ENCODE results near the gene VTI1A.
A peak's percentile ranks its signal among the peaks of the same experiment; 100 is the strongest.

The VTI1A gene

DNA sequence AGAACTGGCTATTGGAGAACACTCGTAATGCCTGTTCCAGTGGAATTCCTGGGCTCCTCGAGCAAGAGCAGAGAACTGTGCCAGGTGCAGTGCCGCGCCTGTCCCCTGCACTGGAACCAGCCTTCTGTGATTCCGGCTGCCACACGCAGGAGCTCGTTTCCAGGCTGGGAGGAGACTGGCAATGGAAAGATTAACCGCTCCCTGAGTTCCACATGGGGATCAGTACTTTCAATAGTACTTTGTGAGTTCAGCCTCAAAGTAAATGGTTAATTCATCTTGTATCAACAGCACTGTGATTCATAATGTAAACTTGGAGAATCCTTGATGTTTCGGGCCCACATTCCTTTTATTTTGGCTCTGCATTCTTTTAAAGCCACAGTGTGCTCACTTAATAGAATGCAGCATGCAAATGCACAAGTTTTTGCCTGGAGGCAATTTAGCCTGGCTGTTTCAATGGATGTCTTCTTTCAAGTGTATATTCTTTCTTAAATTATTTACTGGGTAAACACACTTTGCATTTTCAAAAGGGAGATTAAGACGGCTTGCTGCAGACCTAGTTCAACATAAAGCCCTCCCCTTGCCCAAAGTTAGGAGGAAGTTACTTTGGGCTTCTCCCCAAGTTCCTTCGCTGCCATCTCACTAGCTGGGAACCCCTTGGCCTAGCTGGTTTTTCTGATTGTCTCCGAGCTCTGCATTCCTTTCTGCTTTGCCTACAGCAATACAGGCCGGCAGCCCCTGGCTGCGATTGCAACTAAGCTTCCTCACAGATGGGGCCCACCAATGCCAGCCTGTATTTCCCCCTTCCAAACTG is 364.9 kb downstream of the VTI1A start:
- DNase-seq (ENCODE audit: low spot score): peak; percentile 94

DNA sequence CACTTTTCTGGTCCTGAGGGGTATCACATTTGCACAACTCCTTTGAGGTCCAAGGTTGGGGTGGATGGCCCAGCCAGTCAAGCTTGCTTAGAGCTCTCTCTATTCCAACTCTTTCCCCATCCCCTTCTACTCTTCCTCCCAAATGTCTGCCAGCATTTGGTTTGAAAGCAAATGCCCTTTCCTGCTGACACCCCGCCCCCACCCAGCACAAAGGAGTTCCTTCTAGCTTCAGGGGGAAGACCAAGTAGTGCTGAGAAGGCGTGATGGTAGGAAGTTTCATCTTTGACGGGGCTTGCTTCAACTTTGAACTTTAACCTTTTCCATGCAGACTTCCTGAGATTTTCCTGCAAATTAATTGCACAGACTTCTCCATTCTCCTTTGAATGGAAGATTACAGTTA is 365.6 kb downstream of the VTI1A start:
- no peak for DNase-seq (ENCODE audit: low spot score)

DNA sequence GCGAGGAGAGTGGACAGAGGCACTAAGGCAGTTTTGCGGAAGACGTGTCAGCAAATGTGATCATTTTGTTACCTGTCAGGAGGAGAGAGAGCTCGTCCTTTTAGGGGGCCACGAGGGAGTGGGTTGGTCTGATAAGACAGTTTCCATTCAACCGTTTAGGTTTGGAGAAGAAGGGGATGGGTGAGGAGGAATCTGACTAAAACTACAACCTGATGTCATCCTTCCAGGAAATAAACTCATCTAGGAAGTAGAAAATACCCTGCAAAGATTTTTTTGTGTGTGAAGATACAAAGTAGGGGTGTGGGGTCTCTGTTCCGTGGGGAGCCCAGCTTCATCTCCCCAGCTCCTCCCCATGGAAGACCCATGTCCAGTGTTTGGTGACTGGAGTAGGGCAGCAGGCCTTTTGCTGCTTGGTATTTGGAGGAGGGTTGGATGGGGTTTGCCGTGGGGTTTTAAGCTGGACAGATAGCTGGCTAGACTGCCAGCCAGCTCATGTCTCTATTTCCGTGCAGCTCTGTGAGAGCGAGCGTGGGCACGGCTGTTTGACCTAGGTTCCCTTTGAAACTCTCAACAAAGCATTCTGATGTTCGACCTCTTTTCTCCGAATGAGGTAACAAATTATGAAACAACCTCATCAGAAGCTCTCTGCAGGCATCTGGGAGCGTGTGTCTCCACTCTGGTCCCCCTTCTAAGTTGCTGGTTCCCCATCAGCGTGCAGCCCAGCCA is 367.0 kb downstream of the VTI1A start:
- DNase-seq (ENCODE audit: low spot score): no peak

DNA sequence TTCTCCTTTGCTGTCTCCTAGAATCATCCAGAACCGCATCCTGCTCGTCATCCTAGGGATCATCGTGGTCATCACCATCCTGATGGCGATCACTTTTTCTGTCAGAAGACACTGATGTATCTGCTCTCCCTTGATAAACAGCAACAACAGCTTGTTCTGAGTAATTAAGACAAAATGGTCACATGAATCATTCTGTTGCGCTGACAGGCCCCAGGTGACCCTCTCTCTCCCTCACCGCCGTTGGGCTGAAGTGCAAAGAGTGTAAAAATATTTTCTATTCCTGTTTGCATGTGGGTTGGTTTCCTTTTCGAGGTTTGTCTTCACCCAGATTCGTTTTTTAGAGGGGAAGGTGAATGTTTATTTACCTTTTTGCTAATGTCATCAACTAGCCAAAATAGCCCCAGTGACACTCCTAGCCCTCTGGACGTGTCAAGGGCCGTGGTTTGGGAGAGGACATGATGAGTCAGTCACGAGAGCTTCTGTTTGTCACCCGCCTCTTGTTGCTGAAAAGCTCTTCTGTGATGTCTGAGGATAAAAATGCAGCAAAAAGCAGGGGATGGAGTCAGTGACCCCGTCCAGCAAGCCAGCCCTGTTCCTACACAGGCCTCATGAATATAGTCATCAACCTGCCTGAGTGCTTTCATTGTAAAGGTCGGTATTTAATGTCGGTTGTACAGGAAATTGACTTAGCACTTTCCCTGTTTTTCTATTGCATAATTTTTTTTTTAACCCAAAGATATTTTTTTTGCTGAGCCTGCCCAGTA is 368.4 kb downstream of the VTI1A start:
- peak; percentile 76 for DNase-seq (ENCODE audit: low spot score)

DNA sequence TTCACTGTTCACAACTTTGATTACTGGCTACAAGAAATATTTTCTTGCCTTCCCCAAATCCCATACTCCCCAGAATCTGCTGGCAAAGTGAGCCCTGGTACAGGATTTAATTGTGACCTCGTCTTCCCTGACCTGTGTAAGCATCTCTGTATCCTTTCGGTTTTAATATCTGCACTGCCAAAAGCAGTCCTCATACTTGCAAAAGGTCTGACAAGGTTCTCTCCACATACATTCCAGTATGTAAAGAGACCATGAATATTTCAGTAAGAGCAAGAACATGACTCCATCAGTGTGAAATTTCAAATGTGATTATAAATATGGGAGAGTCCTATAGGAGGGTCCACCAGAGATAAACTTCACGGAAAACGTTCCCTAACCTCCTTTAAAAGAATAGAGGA is 369.0 kb downstream of the VTI1A start:
- DNase-seq (ENCODE audit: low spot score): no peak

DNA sequence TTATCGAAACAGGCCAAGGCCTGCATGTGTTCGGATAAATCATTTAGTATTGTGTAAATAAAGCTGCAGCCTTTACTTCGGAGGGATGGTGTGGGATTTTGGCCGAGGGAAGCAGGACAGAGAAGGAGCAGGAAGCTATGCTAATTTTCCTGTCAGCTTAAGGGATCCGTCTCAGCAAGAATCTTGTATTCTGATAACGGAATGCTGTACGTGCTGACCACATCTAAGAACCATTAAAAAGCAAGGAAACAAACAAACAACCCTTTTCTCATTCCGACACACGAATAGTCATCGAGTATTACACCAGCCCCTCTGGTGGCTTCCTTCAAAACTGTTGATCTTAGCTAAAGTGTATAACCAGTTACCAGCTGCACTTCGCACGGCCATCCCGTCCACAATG is 369.9 kb downstream of the VTI1A start:
- no peak for DNase-seq (ENCODE audit: low spot score)

DNA sequence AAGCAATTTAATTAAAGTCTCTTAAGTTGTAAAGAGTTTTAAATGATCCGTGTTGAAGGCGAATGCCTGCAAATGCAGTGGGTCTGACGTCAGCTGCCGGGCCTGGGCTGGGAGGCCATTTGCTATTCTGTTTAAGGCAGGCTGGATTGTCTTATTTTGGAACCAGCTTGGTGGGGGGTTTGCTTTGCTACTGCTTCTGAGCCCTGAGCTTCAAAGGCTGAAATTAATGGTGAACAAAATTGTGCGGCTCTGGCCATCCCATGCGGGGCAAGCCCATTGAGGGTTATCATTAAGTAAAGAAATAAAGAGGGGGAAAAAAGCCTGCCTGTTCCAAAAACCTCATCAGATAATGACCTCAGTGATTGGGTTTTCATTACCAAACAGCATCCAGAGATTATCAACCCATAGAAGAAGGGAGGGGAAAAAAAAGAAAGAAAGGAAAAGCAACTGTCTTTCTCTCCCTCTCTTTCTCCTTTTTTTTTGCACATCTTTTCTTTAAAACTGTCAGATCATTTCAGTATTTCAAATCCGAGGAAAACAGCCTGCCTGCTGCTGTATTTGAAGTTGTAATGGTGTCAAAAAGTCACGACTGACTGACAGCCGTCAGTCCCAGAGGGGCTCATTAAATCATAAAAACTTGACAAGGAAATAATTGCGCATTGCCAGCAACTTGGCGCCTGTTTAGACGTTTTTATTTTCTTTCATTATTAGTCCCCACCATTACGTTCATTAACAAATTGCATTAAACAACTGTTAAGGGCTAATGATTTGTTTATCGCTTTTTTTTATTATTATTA is 371.2 kb downstream of the VTI1A start:
- DNase-seq (ENCODE audit: low spot score): no peak

DNA sequence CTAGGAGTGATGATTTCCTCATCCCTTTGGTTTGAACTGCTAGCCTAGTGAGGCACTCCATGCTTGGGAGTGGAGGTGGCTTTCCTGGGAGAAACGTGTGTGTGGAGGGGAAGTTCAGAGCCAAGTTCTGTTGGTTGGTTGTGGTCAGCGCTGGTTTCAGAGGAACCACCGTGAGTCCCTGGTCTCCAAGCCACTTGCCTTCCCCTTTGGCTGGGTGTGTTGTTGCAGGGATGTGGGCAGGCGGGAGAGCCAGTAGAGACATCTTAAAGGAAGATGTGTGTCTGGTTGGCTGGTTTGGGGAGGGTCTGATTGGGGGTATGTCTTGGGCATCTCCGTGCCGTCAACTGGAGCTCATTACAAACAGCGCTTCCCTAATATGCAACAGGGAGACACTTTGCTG is 372.2 kb downstream of the VTI1A start:
- DNase-seq (ENCODE audit: low spot score): no peak

DNA sequence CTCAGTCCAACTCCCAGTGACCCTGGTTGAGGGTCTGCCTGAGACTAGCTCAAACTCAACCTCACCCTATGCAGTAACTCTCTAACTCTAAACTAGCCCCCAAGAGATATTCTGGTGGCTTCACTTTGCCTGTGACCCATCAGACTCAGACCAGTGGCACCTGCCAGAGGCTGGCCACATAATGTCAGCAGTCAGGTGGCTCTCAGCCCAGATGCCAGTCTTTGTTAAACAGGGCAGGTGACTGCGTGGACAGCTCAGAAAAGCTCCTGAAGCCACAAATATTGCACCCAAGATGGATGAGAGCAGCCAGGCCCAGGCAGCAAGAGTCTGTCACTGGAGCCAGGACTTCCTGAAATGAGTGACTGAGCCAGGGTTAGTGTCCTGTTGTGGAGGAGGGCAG is 373.3 kb downstream of the VTI1A start:
- no peak for DNase-seq (ENCODE audit: low spot score)

DNA sequence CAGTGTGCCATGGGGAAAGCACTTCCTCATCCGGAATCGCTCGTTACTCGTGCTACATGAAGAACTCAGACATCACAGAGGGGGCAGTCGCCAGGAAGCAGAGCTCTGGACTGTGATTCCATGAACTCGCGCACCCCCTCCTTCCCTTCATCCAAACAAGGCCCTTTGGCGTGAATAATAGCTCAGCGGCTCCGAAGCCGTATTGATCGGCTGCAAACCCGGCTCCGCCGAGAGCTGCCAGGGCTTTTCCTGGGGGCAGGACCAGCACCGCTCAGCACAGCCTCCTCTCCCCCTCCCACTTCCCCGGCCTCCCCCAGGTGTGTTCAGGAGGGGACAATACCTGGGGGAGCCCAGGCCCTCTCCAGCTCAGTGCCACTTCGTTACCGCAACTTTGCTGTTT is 374.0 kb downstream of the VTI1A start:
- no peak for DNase-seq (ENCODE audit: low spot score)

DNA sequence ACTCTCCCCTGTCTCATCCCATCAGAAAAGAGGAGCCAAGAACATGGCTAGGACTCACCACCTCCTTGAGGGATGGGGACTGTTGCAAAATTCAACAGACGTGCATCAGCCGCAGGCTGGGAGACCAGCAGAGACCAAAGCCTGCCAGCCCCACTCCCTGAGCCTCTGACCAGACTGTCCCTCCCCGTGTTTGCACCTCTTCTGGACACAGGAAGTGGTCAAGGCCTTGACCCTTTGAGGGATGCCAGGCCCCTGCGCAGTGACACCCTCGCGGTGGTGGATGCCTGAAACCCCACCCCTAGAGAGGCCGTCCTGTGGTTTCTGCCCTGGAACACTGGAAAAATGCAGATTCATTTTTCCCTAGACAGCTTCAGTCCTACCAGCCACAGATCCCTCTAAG is 374.6 kb downstream of the VTI1A start:
- DNase-seq (ENCODE audit: low spot score): peak; percentile 29

DNA sequence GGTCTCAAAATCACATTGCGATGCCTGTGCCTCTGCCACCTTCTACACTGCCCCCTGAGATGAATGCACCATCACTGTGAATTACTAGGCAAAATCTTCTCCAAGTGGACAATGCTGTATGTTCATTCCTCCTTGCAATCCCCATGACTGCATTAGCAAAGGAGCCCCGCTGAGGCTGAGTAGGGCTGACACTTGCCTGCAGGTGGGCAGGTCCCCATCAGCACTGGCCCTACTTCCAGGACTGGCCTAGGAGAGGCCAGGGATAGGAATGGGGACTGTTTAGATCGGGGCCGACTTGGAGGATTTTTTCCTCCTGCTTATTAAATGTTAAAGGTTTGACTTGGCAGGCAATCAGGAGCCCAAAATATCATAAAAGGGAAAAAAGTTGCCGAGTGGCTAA is 376.0 kb downstream of the VTI1A start:
- DNase-seq (ENCODE audit: low spot score): no peak

DNA sequence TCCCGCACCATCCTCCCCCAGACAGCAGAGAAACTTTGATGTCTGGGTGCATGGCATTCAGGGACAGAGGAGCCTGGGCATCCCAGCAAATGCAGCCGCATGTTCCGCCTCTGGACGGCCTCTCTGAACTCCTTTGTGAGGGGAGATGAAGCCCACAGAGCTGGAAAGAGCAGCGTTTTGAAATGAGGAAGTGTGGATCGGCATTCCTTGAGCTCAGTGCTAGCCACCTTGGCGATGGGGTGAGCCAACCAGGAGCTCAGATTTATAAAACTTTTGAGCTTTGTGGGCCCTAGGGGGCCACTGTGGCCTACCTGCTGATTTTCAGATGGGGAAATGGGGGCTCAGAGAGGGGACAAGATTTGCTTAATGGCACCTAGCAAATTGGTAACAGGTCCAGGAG is 376.6 kb downstream of the VTI1A start:
- no peak for DNase-seq (ENCODE audit: low spot score)

DNA sequence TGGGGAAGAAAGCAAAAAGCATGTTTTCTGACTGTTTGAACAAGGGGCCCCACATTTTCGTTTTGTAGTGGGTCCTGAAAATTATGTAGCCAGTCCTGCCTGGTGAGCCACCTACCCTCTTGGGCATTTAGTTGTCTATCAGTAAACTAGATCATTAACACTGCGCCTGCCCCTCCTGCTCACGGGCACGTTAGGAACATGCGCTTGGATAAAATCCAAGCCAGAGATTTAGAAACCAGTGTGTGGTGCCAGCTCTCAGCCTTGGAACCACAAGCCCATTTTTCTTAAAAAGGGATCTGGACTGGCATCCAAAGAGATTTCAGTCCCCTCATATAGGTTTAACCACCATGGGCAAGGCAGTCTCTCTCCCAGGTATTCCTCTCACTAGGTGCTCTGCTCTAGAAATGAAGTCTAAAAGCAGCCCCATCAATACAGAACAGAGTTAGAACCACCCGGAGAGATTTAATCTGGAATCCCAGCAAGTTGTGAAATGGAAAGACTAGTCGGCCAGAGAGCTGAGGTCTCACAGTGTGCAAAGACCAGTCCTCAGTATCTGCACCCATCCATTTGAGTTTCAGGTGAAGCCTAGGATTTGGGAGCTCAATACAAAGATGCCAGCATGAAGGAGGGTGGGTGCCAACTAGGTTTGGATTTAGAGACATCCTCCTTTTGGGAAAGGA is 379.1 kb downstream of the VTI1A start:
- no peak for DNase-seq (ENCODE audit: low spot score)

DNA sequence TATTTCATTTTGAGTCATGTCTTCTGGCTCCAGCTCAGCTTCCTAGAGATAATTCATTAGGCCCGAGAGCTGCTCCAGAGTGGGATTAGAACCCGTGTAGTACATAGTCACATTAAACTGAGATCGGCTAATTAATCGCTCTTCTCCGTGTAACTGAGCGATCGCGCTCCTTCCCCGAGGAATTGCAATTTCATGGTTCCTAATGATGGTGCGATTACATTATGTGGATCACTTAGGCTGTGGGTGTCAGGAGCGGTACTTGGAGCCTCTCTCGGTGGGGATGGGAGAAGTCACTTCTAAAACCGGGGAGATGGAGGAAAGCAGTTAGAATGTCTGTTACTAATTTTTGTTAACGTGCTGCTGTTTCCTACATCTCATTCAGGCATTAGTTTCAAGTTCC is 380.1 kb downstream of the VTI1A start:
- no peak for DNase-seq (ENCODE audit: low spot score)

DNA sequence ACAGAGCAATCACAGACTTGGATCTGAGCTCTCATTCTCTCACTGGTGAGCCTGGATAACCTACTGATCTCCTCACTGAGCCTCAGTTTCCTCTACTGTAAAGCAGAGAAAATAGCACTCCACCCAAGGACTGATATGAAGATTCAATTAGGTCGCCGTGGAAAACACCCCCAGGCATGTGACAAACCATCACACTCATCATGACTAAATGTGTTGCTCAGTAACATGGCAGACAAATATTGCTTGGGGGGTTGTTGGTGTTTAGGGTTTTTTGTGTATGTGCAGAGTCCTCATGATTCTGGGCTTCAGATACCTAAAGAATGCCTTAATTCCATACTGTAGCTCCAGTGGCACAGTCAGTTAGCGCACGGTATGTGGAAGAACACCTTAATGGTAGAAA is 380.9 kb downstream of the VTI1A start:
- no peak for DNase-seq (ENCODE audit: low spot score)

DNA sequence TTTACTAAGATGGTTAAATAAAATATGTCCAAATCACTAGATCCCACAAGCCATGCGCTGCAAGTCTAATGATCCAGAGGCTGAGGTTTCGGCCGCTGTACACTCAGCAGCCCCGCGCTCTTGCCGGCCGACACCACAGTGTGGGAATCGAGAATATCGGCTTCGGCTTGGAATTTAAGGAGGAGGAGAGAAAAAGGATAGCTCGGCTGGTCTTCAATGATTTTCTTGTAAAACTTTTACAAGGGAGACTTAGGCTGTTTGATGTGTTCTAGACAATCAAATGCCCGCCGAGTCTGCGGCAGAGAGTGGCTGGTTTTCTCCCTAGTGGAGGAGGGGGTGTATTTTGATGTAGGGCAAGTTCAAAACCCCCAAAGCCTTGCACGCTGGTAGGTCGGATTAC is 384.8 kb downstream of the VTI1A start:
- no peak for DNase-seq (ENCODE audit: low spot score)

DNA sequence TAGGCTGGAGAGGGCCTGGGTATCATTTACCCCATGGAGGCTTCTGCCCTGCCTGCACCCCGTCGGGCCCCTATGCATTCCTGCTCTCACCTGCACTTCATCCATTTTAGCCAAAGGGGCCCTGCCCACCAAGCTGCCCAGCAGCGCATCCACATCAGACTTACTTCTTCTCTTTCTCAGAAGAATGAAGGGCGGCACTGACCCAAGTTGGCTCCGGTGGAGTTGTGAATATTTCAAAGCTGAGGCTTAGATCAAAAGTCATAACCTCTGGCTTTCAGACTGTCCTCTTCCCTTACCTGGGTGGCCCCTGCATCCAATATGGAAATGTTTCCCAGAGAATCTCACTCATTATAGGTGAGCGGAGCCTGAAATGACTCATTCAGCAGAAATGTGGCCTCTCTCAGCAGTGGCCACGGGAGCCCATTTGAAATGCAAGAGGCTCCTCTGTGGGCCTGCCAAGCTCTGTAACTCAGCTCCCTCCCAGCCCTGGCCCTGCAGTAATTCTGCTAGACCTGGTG is 385.4 kb downstream of the VTI1A start:
- DNase-seq (ENCODE audit: low spot score): no peak

DNA sequence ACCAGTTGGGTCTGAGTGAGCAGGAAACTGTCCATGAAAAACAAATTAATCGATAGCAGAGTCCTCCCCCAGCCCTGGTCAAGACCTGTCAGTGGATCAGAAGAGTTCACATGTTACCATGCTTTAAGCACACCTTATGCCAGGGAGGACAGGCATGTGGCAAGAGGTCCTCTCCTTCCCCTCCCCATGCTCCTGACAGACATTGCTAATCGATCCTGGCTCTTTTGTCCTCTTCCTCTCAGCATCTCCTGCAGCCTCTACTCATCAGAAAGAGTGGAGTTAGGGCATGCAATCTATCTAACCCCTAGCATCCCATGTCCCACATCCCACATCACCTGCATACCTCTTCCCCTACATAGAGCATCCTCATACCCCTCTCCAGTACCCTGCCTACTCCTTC is 385.9 kb downstream of the VTI1A start:
- DNase-seq (ENCODE audit: low spot score): no peak

DNA sequence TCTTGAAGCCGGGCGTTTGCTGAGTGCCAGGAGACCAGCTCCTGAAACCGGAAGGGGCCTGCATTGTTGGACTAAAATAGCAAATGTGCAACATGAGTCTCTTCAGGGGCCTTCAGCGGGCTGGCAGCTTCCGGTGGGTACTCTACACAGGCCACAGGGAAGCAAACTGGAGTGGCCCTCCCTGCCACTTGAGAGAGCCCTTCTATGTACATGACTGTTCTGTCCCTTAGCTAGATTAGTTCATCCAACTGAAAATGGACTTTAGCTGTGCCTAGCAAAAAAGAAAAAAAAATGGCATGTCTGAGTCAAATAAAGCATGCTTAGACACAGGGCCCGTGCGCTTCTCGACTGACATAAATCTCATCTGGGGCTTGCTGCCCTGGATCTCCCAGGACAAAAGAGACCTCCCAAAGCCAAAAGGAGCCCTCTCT is 387.8 kb downstream of the VTI1A start:
- DNase-seq (ENCODE audit: low spot score): no peak

DNA sequence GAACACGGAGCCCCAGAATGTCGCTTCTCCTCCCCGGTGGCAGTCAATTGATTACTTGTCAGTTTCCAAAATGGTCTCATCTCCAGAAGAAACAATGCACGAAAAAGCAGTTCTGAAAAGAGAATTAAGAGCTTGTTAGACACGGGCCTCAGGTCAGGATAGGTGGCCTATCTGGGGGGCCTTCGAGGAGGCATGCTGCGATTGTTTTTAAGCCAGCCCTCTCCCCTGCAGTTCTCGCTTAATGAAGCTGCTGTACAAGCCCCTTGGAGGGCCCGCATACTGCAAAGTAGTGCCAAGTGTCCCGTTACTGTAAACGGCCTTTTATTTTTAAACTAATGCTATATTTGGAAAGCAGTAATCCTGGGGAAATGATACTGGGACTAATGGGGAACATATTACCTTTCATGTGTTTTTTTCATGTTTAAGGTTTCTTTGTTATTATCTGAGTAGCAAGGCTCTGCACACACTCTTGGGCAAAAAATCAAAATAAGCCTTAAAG is 388.3 kb downstream of the VTI1A start:
- no peak for DNase-seq (ENCODE audit: low spot score)

Measured in hepatic stellate cell (primary cell).